T-helper 1 cell treated with Interleukin-12 subunit alpha and Interleukin-12 subunit beta and Interleukin-4 antibody, amounts not matched to agents 30 μg/mL and 1 μg/mL, for 36 hours (primary cell): ENCODE measurements around the gene GLIS1.

Source experiments
- H3K27ac Mint-ChIP-seq: one replicate; pipeline ENCODE4 v1.8.0; 2021; ENCODE audit warnings: mild to moderate bottlenecking, mixed read lengths
- H3K27me3 Mint-ChIP-seq: one replicate; pipeline ENCODE4 v1.8.0; 2021; ENCODE audit warnings: low read depth, mixed read lengths
- H3K36me3 Mint-ChIP-seq: one replicate; pipeline ENCODE4 v1.8.0; 2021; ENCODE audit warnings: low read depth, mixed read lengths
- H3K4me1 Mint-ChIP-seq: one replicate; pipeline ENCODE4 v1.8.0; 2021; ENCODE audit warnings: low read depth, mixed read lengths
- H3K4me3 Mint-ChIP-seq: one replicate; pipeline ENCODE4 v1.8.0; 2021; ENCODE audit warnings: mild to moderate bottlenecking, moderate library complexity, mixed read lengths
- H3K9me3 Mint-ChIP-seq: one replicate; pipeline ENCODE4 v1.8.0; 2021; ENCODE audit warnings: mixed read lengths

The GLIS1 gene

GRCh38 chr1:53697721-53698383, 41.1 kb downstream of the GLIS1 start:
- no peaks in the 10 kb centered on the region for H3K4me1 Mint-ChIP-seq
- H3K4me3 Mint-ChIP-seq: no peak overlapping the region
- no peaks in the 10 kb centered on the region for H3K27me3 Mint-ChIP-seq
- no peaks in the 10 kb centered on the region for H3K9me3 Mint-ChIP-seq
- H3K36me3 Mint-ChIP-seq: no peaks in the 10 kb centered on the region
- H3K27ac Mint-ChIP-seq: no peak overlapping the region

DNA sequence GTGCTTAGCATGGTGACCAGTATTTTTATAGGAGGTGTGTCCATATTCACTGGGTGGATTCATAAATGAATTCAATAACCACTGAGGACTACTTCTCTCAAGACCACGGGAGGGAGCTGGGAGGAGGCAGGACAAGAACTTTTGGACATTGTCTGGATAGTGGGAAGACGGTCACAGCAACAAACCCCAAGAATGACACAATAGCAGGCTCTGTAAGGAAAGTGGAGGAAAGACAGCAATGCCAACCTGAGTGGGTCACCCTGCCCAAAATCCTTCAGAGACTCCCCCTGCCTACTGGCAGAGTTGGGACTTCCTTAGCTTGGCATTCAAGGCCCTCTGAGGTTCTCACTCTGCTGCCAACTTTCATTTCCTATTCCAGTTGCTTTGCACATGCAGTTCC, 42.0 kb downstream of the GLIS1 start:
- H3K27me3 Mint-ChIP-seq: no peaks in the 10 kb centered on the region
- no peak overlapping the region for H3K4me3 Mint-ChIP-seq
- H3K27ac Mint-ChIP-seq: no peak overlapping the region
- no peaks in the 10 kb centered on the region for H3K36me3 Mint-ChIP-seq
- H3K4me1 Mint-ChIP-seq: no peaks in the 10 kb centered on the region
- H3K9me3 Mint-ChIP-seq: no peaks in the 10 kb centered on the region

DNA sequence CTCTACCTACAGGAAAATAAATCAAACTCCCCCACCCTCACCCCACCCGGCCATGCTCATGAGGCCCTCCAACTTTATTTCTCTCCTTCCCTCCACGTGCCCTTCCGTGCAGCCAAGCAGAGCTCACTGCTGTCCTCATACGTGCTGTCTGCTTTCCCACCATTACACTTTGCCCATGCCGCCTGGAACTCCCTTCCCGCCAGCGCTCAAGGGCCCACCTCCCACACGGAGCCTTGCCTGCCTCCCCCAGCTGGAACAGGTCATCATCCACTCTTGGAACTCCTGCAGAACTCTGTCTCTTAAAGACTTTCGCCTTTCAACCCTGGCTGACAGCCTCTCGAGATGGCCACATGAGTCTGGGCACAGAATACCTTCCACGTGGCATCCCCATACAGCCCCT, 42.4 kb downstream of the GLIS1 start:
- Mint-ChIP-seq H3K4me1 (no peaks in the 10 kb centered on the region), H3K36me3 (no peaks in the 10 kb centered on the region), H3K9me3 (no peaks in the 10 kb centered on the region), H3K27ac (no peak overlapping the region), H3K4me3 (no peak overlapping the region), H3K27me3 (no peaks in the 10 kb centered on the region)

GRCh38 chr1:53696051-53696450, 42.9 kb downstream of the GLIS1 start:
- Mint-ChIP-seq H3K27me3 (no peaks in the 10 kb centered on the region), H3K36me3 (no peaks in the 10 kb centered on the region), H3K9me3 (no peaks in the 10 kb centered on the region), H3K27ac (no peak overlapping the region), H3K4me3 (no peak overlapping the region), H3K4me1 (no peaks in the 10 kb centered on the region)

GRCh38 chr1:53695116-53695515, 43.8 kb downstream of the GLIS1 start:
- H3K36me3 Mint-ChIP-seq: no peaks in the 10 kb centered on the region
- no peak overlapping the region for H3K4me3 Mint-ChIP-seq
- H3K4me1 Mint-ChIP-seq: no peaks in the 10 kb centered on the region
- no peaks in the 10 kb centered on the region for H3K9me3 Mint-ChIP-seq
- H3K27me3 Mint-ChIP-seq: no peaks in the 10 kb centered on the region
- H3K27ac Mint-ChIP-seq: no peak overlapping the region

DNA sequence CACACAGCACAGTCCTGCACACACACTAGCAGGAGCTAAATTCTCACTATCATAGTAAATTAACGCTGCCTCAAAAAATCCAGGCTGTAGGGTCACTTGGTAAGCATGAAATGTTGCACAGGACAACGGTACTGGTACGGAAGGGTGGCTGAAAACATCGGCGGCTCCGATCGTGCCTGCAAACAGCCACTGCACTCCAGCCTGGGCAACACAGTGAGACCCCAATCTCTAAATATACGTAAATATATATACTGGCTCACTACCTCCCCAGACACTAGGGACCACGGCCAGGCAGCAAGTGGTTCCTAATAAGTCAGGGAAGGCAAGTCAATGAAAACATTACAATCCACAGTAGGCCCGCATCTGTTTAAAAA, 44.3 kb downstream of the GLIS1 start:
- Mint-ChIP-seq H3K4me3 (no peak overlapping the region), H3K27me3 (no peaks in the 10 kb centered on the region), H3K4me1 (no peaks in the 10 kb centered on the region), H3K36me3 (no peaks in the 10 kb centered on the region), H3K27ac (no peak overlapping the region), H3K9me3 (no peaks in the 10 kb centered on the region)

- Mint-ChIP-seq H3K4me3 (no peak overlapping the region), H3K4me1 (no peaks in the 10 kb centered on the region), H3K36me3 (no peaks in the 10 kb centered on the region), H3K27me3 (no peaks in the 10 kb centered on the region), H3K27ac (no peak overlapping the region), H3K9me3 (no peaks in the 10 kb centered on the region)
Measured at GRCh38 chr1:53693773-53694717, 44.9 kb downstream of the GLIS1 start.

- Mint-ChIP-seq H3K4me1 (no peaks in the 10 kb centered on the region), H3K9me3 (no peaks in the 10 kb centered on the region), H3K27ac (no peak overlapping the region), H3K4me3 (no peak overlapping the region), H3K36me3 (no peaks in the 10 kb centered on the region), H3K27me3 (no peaks in the 10 kb centered on the region)
Measured at GRCh38 chr1:53693339-53693738, 45.6 kb downstream of the GLIS1 start.

DNA sequence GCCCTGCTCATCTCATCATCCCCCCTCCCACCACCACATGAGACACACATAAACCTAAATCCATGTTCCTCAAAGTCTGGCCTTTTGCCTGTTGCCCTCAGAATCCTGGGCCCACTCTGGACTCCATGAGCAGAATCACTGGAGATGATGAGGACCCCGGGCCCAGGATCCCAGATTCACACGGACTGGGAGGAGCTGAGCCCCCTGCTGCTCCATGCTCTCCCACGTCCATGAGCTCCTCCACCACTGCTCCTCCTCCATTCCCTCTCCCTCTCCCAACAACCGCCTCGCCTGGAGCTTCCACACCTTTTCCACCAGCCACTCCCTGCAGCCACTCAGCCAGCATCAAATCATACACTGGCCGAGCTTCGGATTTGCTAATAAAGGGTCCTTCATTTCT, 47.6 kb downstream of the GLIS1 start:
- Mint-ChIP-seq H3K27me3 (peaks cover 1% of the 10 kb centered on the region), H3K27ac (no peak overlapping the region), H3K4me3 (no peak overlapping the region), H3K9me3 (no peaks in the 10 kb centered on the region), H3K36me3 (no peaks in the 10 kb centered on the region), H3K4me1 (no peaks in the 10 kb centered on the region)

GRCh38 chr1:53690411-53690810, 48.6 kb downstream of the GLIS1 start:
- Mint-ChIP-seq H3K27ac (no peak overlapping the region), H3K27me3 (peaks cover 10% of the 10 kb centered on the region), H3K4me1 (no peaks in the 10 kb centered on the region), H3K36me3 (no peaks in the 10 kb centered on the region), H3K4me3 (no peak overlapping the region), H3K9me3 (no peaks in the 10 kb centered on the region)

- H3K27ac Mint-ChIP-seq: no peak overlapping the region
- no peak overlapping the region for H3K4me3 Mint-ChIP-seq
- no peaks in the 10 kb centered on the region for H3K4me1 Mint-ChIP-seq
- peaks cover 13% of the 10 kb centered on the region for H3K27me3 Mint-ChIP-seq
- H3K36me3 Mint-ChIP-seq: no peaks in the 10 kb centered on the region
- H3K9me3 Mint-ChIP-seq: no peaks in the 10 kb centered on the region
Measured at GRCh38 chr1:53689736-53690326, 49.1 kb downstream of the GLIS1 start.

GRCh38 chr1:53689223-53689622, 49.7 kb downstream of the GLIS1 start:
- H3K27me3 Mint-ChIP-seq: peaks cover 13% of the 10 kb centered on the region
- H3K27ac Mint-ChIP-seq: no peak overlapping the region
- no peaks in the 10 kb centered on the region for H3K9me3 Mint-ChIP-seq
- no peaks in the 10 kb centered on the region for H3K36me3 Mint-ChIP-seq
- no peaks in the 10 kb centered on the region for H3K4me1 Mint-ChIP-seq
- H3K4me3 Mint-ChIP-seq: no peak overlapping the region

- peak overlapping the region; percentile 31 for H3K27ac Mint-ChIP-seq
- H3K4me1 Mint-ChIP-seq: no peaks in the 10 kb centered on the region
- H3K36me3 Mint-ChIP-seq: no peaks in the 10 kb centered on the region
- H3K4me3 Mint-ChIP-seq: no peak overlapping the region
- peaks cover 17% of the 10 kb centered on the region for H3K27me3 Mint-ChIP-seq
- no peaks in the 10 kb centered on the region for H3K9me3 Mint-ChIP-seq
Measured at GRCh38 chr1:53688381-53689102, 50.4 kb downstream of the GLIS1 start.

DNA sequence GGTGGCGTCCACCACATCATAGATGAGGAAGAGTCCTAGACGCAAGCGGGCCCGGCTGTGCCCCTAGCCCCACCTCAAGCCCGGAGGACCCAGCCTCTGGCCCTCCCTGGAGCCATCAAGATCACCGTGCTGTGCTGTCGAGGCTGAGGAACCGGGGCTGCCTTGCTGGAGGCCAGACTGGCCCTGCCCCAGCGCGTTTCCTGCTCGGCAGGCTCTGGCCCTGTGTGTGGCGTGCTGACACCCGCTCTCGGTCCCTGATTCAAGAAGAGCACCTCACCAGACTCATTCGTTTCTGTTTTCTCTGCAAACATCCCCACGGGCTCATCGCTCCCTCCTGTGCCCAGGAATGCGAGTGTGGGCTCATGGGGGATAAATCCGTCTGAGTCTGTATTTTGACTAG, 51.1 kb downstream of the GLIS1 start:
- Mint-ChIP-seq H3K27ac (no peak overlapping the region), H3K9me3 (no peaks in the 10 kb centered on the region), H3K27me3 (peaks cover 22% of the 10 kb centered on the region), H3K4me3 (no peak overlapping the region), H3K36me3 (no peaks in the 10 kb centered on the region), H3K4me1 (no peaks in the 10 kb centered on the region)
